ENCODE measurements around the gene TAAR9.

GRCh38 chr6:132567566-132567965, 29.5 kb downstream of the TAAR9 start:
- TF ChIP-seq EZH2 (IDR thresholded peaks at IDR 0.05; ENCODE audit: borderline replicate concordance, insufficient read depth, low read depth, low read length, poor library complexity, severe bottlenecking), result no peak
- no peak for TF ChIP-seq CTCF (IDR thresholded peaks at IDR 0.05)
